Astrocyte (in vitro differentiated cells and primary cell): ENCODE results near the gene ARFIP1. TPM values are rescaled to one million over a fixed set of nuclear protein-coding genes. Genes with fewer than 3 reads are reported as not detected.

Experiments
- DNase-seq: peaks from one replicate; pipeline ENCODE4 v3.0.0-alpha.2; 2010; ENCODE audit warnings: low read depth
- FAIRE-seq: peaks from 2 replicates; lab custom pipeline; 2011; peaks lifted over from hg19 to GRCh38; lab: Jason Lieb, UNC
- H2AFZ ChIP-seq: 2 replicates; pipeline ENCODE4 v1.6.0; 2012; ENCODE audit warnings: low read depth, low read length, inconsistent platforms
- H3K27ac ChIP-seq: 2 replicates; pipeline ENCODE4 v1.5.1; 2011; ENCODE audit warnings: low read depth, low read length, inconsistent platforms
- H3K27me3 ChIP-seq: 2 replicates; pipeline ENCODE4 v1.6.0; 2011; ENCODE audit warnings: low read length, inconsistent platforms; ENCODE audit not compliant: insufficient read depth
- H3K36me3 ChIP-seq: 2 replicates; pipeline ENCODE4 v1.5.1; 2011; ENCODE audit warnings: low read length, inconsistent platforms; ENCODE audit not compliant: insufficient read depth
- H3K4me1 ChIP-seq: 2 replicates; pipeline ENCODE4 v1.5.1; 2011; ENCODE audit warnings: low read length, inconsistent platforms; ENCODE audit not compliant: insufficient read depth
- H3K4me2 ChIP-seq: 2 replicates; pipeline ENCODE4 v1.6.0; 2012; ENCODE audit warnings: low read length, inconsistent platforms
- H3K4me3 ChIP-seq: 2 replicates; pipeline ENCODE4 v1.5.1; 2011; ENCODE audit warnings: low read depth, mild to moderate bottlenecking, low read length, inconsistent platforms; ENCODE audit not compliant: insufficient read depth
- H3K79me2 ChIP-seq: 2 replicates; pipeline ENCODE4 v1.6.0; 2012; ENCODE audit warnings: mild to moderate bottlenecking, low read length, inconsistent platforms; ENCODE audit not compliant: insufficient read depth
- H3K9ac ChIP-seq: 2 replicates; pipeline ENCODE4 v1.6.0; 2012; ENCODE audit warnings: mild to moderate bottlenecking, low read length, inconsistent platforms
- H3K9me3 ChIP-seq: 2 replicates; pipeline ENCODE4 v1.5.1; 2012; ENCODE audit warnings: low read depth, mild to moderate bottlenecking, low read length, inconsistent platforms; ENCODE audit not compliant: insufficient read depth
- H4K20me1 ChIP-seq: 2 replicates; pipeline ENCODE4 v1.6.0; 2012; ENCODE audit warnings: low read length, inconsistent platforms; ENCODE audit not compliant: insufficient read depth
- H3K27ac Mint-ChIP-seq: one replicate; pipeline ENCODE4 v1.8.0; 2021; ENCODE audit warnings: mild to moderate bottlenecking, mixed read lengths; ENCODE audit not compliant: unreplicated experiment
- H3K27me3 Mint-ChIP-seq: one replicate; pipeline ENCODE4 v1.8.0; 2021; ENCODE audit warnings: low read depth, mixed read lengths; ENCODE audit not compliant: unreplicated experiment
- H3K36me3 Mint-ChIP-seq: one replicate; pipeline ENCODE4 v1.8.0; 2021; ENCODE audit warnings: low read depth, mixed read lengths; ENCODE audit not compliant: unreplicated experiment
- H3K4me1 Mint-ChIP-seq: one replicate; pipeline ENCODE4 v1.8.0; 2021; ENCODE audit warnings: low read depth, mixed read lengths; ENCODE audit not compliant: unreplicated experiment
- H3K4me3 Mint-ChIP-seq: one replicate; pipeline ENCODE4 v1.8.0; 2021; ENCODE audit warnings: mild to moderate bottlenecking, moderate library complexity, mixed read lengths; ENCODE audit not compliant: unreplicated experiment
- H3K9me3 Mint-ChIP-seq: one replicate; pipeline ENCODE4 v1.8.0; 2021; ENCODE audit warnings: mild to moderate bottlenecking, mixed read lengths; ENCODE audit not compliant: unreplicated experiment
- CTCF ChIP-seq: IDR thresholded peaks from 2 replicates; pipeline ENCODE4 v1.5.1; 2011; ENCODE audit warnings: low read depth, mild to moderate bottlenecking, inconsistent platforms, low read length, moderate library complexity; ENCODE audit not compliant: insufficient read depth
- EZH2 ChIP-seq: IDR thresholded peaks from 2 replicates; pipeline ENCODE4 v1.6.1; 2012; ENCODE audit warnings: mild to moderate bottlenecking, low read length, inconsistent platforms; ENCODE audit not compliant: insufficient read depth
- total RNA-seq: library from RNA; stranded (reverse); gene quantifications from 2 replicates; pipeline ENCODE4 v1.2.1, GENCODE V29; 2021

The ARFIP1 gene
- total RNA-seq, 1 donor from 2014 or later: 30.7 TPM

GRCh38 chr4:152776352-152776751, 3.4 kb upstream of the ARFIP1 start:
- Histone ChIP-seq H3K9ac (no peak overlapping the region), H3K4me3 (no peak overlapping the region), H3K36me3 (no peaks in the 10 kb centered on the region), H3K9me3 (no peaks in the 10 kb centered on the region), H2AFZ (no peak overlapping the region), H4K20me1 (peaks cover 11% of the 10 kb centered on the region), H3K4me2 (no peak overlapping the region), H3K27ac (no peak overlapping the region), H3K79me2 (peaks cover 17% of the 10 kb centered on the region), H3K4me1 (peaks cover 4% of the 10 kb centered on the region), H3K27me3 (peaks cover 5% of the 10 kb centered on the region)
- no peak overlapping the region for H3K27ac Mint-ChIP-seq
- no peak for DNase-seq
- no peaks in the 10 kb centered on the region for H3K36me3 Mint-ChIP-seq
- H3K4me3 Mint-ChIP-seq: no peak overlapping the region
- no peaks in the 10 kb centered on the region for H3K9me3 Mint-ChIP-seq
- no peaks in the 10 kb centered on the region for H3K27me3 Mint-ChIP-seq
- TF ChIP-seq CTCF (no peak), EZH2 (no peak)
- peaks cover 6% of the 10 kb centered on the region for H3K4me1 Mint-ChIP-seq
- no peak for FAIRE-seq

GRCh38 chr4:152777488-152777887, 2.3 kb upstream of the ARFIP1 start:
- H3K9me3 Mint-ChIP-seq: no peaks in the 10 kb centered on the region
- no peak overlapping the region for H3K27ac ChIP-seq
- no peak overlapping the region for H3K4me3 ChIP-seq
- peaks cover 5% of the 10 kb centered on the region for H3K27me3 ChIP-seq
- H2AFZ ChIP-seq: no peak overlapping the region
- H3K4me3 Mint-ChIP-seq: no peak overlapping the region
- no peak overlapping the region for H3K9ac ChIP-seq
- H4K20me1 ChIP-seq: peaks cover 22% of the 10 kb centered on the region
- no peak for DNase-seq
- no peaks in the 10 kb centered on the region for H3K36me3 Mint-ChIP-seq
- FAIRE-seq: no peak
- H3K27me3 Mint-ChIP-seq: no peaks in the 10 kb centered on the region
- no peak overlapping the region for H3K27ac Mint-ChIP-seq
- no peaks in the 10 kb centered on the region for H3K36me3 ChIP-seq
- no peaks in the 10 kb centered on the region for H3K9me3 ChIP-seq
- TF ChIP-seq CTCF (no peak), EZH2 (no peak)
- H3K4me1 Mint-ChIP-seq: peaks cover 16% of the 10 kb centered on the region
- H3K4me2 ChIP-seq: no peak overlapping the region
- peaks cover 10% of the 10 kb centered on the region for H3K4me1 ChIP-seq
- peaks cover 28% of the 10 kb centered on the region for H3K79me2 ChIP-seq

GRCh38 chr4:152778656-152779512, 870 bp upstream of the ARFIP1 start:
- Histone ChIP-seq H3K4me2 (peak overlapping the region; percentile 91), H3K36me3 (peaks cover 4% of the 10 kb centered on the region), H3K79me2 (peaks cover 42% of the 10 kb centered on the region), H3K4me1 (peaks cover 10% of the 10 kb centered on the region), H3K27me3 (peaks cover 5% of the 10 kb centered on the region), H3K9ac (peak overlapping the region; percentile 91), H3K4me3 (peak overlapping the region; percentile 85), H3K9me3 (no peaks in the 10 kb centered on the region), H2AFZ (peak overlapping the region; percentile 97), H4K20me1 (peaks cover 35% of the 10 kb centered on the region), H3K27ac (peak overlapping the region; percentile 87)
- peaks cover 20% of the 10 kb centered on the region for H3K4me1 Mint-ChIP-seq
- H3K27me3 Mint-ChIP-seq: no peaks in the 10 kb centered on the region
- peak overlapping the region; percentile 99 for H3K27ac Mint-ChIP-seq
- H3K4me3 Mint-ChIP-seq: peak overlapping the region; percentile 100
- H3K36me3 Mint-ChIP-seq: no peaks in the 10 kb centered on the region
- TF ChIP-seq CTCF (no peak), EZH2 (no peak)
- FAIRE-seq (no peak), DNase-seq (peak; percentile 6)
- no peaks in the 10 kb centered on the region for H3K9me3 Mint-ChIP-seq
